ENCODE data around the gene EDN3.
"Not testable (repeated sequence)": the region's sequence is repeated elsewhere in the genome, so short reads cannot be mapped to it uniquely, and the experiment has no call there.

GRCh38 chr20:59358793-59359192 is 58.4 kb downstream of the EDN3 start:
- TF ChIP-seq, protein P1, sequence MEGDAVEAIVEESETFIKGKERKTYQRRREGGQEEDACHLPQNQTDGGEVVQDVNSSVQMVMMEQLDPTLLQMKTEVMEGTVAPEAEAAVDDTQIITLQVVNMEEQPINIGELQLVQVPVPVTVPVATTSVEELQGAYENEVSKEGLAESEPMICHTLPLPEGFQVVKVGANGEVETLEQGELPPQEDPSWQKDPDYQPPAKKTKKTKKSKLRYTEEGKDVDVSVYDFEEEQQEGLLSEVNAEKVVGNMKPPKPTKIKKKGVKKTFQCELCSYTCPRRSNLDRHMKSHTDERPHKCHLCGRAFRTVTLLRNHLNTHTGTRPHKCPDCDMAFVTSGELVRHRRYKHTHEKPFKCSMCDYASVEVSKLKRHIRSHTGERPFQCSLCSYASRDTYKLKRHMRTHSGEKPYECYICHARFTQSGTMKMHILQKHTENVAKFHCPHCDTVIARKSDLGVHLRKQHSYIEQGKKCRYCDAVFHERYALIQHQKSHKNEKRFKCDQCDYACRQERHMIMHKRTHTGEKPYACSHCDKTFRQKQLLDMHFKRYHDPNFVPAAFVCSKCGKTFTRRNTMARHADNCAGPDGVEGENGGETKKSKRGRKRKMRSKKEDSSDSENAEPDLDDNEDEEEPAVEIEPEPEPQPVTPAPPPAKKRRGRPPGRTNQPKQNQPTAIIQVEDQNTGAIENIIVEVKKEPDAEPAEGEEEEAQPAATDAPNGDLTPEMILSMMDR (tag by site-specific recombination; IDR thresholded peaks at IDR 0.05), result not testable (repeated sequence)
- not testable (repeated sequence) for TF ChIP-seq ZBTB49 (tag by site-specific recombination; IDR thresholded peaks at IDR 0.05; ENCODE audit: low read depth); BCL11B (tag by site-specific recombination; IDR thresholded peaks at IDR 0.05; ENCODE audit: low read depth); ZNF692 (tag by site-specific recombination; IDR thresholded peaks at IDR 0.05); ZBTB20 (tag by site-specific recombination; IDR thresholded peaks at IDR 0.05); ZNF514 (tag by site-specific recombination; IDR thresholded peaks at IDR 0.05); WT1 (tag by site-specific recombination; IDR thresholded peaks at IDR 0.05); ZNF18 (tag by site-specific recombination; IDR thresholded peaks at IDR 0.05)
- TF ChIP-seq, protein P2, sequence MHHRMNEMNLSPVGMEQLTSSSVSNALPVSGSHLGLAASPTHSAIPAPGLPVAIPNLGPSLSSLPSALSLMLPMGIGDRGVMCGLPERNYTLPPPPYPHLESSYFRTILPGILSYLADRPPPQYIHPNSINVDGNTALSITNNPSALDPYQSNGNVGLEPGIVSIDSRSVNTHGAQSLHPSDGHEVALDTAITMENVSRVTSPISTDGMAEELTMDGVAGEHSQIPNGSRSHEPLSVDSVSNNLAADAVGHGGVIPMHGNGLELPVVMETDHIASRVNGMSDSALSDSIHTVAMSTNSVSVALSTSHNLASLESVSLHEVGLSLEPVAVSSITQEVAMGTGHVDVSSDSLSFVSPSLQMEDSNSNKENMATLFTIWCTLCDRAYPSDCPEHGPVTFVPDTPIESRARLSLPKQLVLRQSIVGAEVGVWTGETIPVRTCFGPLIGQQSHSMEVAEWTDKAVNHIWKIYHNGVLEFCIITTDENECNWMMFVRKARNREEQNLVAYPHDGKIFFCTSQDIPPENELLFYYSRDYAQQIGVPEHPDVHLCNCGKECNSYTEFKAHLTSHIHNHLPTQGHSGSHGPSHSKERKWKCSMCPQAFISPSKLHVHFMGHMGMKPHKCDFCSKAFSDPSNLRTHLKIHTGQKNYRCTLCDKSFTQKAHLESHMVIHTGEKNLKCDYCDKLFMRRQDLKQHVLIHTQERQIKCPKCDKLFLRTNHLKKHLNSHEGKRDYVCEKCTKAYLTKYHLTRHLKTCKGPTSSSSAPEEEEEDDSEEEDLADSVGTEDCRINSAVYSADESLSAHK (tag by site-specific recombination; IDR thresholded peaks at IDR 0.05), result not testable (repeated sequence)
- TF ChIP-seq, protein P3, sequence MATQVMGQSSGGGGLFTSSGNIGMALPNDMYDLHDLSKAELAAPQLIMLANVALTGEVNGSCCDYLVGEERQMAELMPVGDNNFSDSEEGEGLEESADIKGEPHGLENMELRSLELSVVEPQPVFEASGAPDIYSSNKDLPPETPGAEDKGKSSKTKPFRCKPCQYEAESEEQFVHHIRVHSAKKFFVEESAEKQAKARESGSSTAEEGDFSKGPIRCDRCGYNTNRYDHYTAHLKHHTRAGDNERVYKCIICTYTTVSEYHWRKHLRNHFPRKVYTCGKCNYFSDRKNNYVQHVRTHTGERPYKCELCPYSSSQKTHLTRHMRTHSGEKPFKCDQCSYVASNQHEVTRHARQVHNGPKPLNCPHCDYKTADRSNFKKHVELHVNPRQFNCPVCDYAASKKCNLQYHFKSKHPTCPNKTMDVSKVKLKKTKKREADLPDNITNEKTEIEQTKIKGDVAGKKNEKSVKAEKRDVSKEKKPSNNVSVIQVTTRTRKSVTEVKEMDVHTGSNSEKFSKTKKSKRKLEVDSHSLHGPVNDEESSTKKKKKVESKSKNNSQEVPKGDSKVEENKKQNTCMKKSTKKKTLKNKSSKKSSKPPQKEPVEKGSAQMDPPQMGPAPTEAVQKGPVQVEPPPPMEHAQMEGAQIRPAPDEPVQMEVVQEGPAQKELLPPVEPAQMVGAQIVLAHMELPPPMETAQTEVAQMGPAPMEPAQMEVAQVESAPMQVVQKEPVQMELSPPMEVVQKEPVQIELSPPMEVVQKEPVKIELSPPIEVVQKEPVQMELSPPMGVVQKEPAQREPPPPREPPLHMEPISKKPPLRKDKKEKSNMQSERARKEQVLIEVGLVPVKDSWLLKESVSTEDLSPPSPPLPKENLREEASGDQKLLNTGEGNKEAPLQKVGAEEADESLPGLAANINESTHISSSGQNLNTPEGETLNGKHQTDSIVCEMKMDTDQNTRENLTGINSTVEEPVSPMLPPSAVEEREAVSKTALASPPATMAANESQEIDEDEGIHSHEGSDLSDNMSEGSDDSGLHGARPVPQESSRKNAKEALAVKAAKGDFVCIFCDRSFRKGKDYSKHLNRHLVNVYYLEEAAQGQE (tag by site-specific recombination; IDR thresholded peaks at IDR 0.05), result not testable (repeated sequence)
- TF ChIP-seq, protein P4, sequence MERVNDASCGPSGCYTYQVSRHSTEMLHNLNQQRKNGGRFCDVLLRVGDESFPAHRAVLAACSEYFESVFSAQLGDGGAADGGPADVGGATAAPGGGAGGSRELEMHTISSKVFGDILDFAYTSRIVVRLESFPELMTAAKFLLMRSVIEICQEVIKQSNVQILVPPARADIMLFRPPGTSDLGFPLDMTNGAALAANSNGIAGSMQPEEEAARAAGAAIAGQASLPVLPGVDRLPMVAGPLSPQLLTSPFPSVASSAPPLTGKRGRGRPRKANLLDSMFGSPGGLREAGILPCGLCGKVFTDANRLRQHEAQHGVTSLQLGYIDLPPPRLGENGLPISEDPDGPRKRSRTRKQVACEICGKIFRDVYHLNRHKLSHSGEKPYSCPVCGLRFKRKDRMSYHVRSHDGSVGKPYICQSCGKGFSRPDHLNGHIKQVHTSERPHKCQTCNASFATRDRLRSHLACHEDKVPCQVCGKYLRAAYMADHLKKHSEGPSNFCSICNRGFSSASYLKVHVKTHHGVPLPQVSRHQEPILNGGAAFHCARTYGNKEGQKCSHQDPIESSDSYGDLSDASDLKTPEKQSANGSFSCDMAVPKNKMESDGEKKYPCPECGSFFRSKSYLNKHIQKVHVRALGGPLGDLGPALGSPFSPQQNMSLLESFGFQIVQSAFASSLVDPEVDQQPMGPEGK (tag by site-specific recombination; IDR thresholded peaks at IDR 0.05), result not testable (repeated sequence)

Data from HEK293 (cell line).